ENCODE data around the gene STXBP6.

GRCh38 chr14:24995016-24995415 is 54.9 kb downstream of the STXBP6 start:
- TF ChIP-seq CTCF (IDR thresholded peaks at IDR 0.05): no peak
- TF ChIP-seq REST (IDR thresholded peaks at IDR 0.05; ENCODE audit: insufficient read depth in 1 of 2, low read depth in 2 of 2, low read length in 1 of 2): no peak
- TF ChIP-seq POLR2AphosphoS5 (IDR thresholded peaks at IDR 0.05; ENCODE audit: low read depth, low read length): no peak
